ENCODE results near the gene ZDHHC14.
A peak's percentile ranks its signal among the peaks of the same experiment; 100 is the strongest.

Gene ZDHHC14

GRCh38 chr6:157420497-157420896, 39.5 kb downstream of the ZDHHC14 start:
- H2BK15ac ChIP-seq (replicated peaks; ENCODE audit: low read depth): no peak overlapping the region
- H3K18ac ChIP-seq (ENCODE audit: low read length): no peak overlapping the region
- H3K4me3 ChIP-seq (ENCODE audit: low read length): no peak overlapping the region
- no peaks in the 10 kb centered on the region for H3K36me3 ChIP-seq (ENCODE audit: control insufficient read depth, insufficient read depth, low read length)
- H3K9ac ChIP-seq (ENCODE audit: low read length): no peak overlapping the region
- no CpG with 5 or more reads among the region's 8 CpGs for WGBS (ENCODE audit: extremely low coverage, insufficient coverage, low lambda C conversion rate)
- H3K79me1 ChIP-seq (ENCODE audit: low read length): no peaks in the 10 kb centered on the region
- no peak overlapping the region for H4K8ac ChIP-seq (ENCODE audit: low read depth, low read length)
- no peak overlapping the region for H3K4ac ChIP-seq (ENCODE audit: low read depth, low read length)
- H2BK5ac ChIP-seq (ENCODE audit: low read length): no peak overlapping the region
- no peak overlapping the region for H3K23ac ChIP-seq (ENCODE audit: low read length)
- no peak overlapping the region for H3K4me2 ChIP-seq (ENCODE audit: low read length)
- H4K5ac ChIP-seq (ENCODE audit: low read length): no peak overlapping the region
- no peak overlapping the region for H3K27ac ChIP-seq (ENCODE audit: low read depth, low read length)
- H3K27me3 ChIP-seq (ENCODE audit: insufficient read depth, low read length, poor library complexity): no peaks in the 10 kb centered on the region
- no peak overlapping the region for H2BK120ac ChIP-seq (ENCODE audit: low read depth, low read length)
- no peaks in the 10 kb centered on the region for H3K79me2 ChIP-seq (ENCODE audit: control insufficient read depth, insufficient read depth, low read length)
- no peaks in the 10 kb centered on the region for H3K4me1 ChIP-seq (ENCODE audit: control insufficient read depth, low read depth, low read length)
- DNase-seq: no peak
- H2AK5ac ChIP-seq (ENCODE audit: low read length): no peak overlapping the region
- H3K56ac ChIP-seq (ENCODE audit: low read length): no peak overlapping the region

DNA sequence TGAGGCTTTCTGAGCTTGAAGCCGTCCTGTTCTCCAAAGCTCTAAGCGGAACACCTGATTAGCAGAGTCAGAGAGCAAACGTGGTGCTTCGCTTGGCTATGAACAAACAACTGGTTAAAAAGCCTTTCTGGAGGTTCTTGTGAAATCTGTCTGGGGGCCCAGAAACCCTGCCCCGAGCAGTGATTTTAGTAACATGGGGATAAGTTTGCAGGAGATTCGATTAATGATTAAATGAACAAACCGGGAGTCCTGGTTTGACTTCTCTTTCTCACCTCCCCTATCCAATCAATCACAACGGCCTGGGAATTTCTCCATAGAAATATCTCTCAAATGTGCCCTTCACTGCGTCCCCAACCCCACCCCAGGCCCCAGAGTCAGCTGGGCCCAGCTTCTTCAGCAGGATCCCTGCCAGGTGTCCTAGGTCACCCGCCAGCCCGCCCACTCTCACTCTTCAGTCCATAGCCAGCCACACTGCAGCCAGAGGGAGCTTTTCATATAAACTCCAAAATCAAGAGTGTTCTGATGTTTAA, 43.6 kb downstream of the ZDHHC14 start:
- H2BK5ac ChIP-seq (ENCODE audit: low read length): no peak overlapping the region
- no peak overlapping the region for H3K56ac ChIP-seq (ENCODE audit: low read length)
- no peaks in the 10 kb centered on the region for H3K79me1 ChIP-seq (ENCODE audit: low read length)
- no peak overlapping the region for H3K4me2 ChIP-seq (ENCODE audit: low read length)
- no CpG with 5 or more reads among the region's 11 CpGs for WGBS (ENCODE audit: extremely low coverage, insufficient coverage, low lambda C conversion rate)
- H3K36me3 ChIP-seq (ENCODE audit: control insufficient read depth, insufficient read depth, low read length): no peaks in the 10 kb centered on the region
- H4K8ac ChIP-seq (ENCODE audit: low read depth, low read length): no peak overlapping the region
- no peak overlapping the region for H3K4ac ChIP-seq (ENCODE audit: low read depth, low read length)
- DNase-seq: no peak
- H2BK15ac ChIP-seq (replicated peaks; ENCODE audit: low read depth): no peak overlapping the region
- H3K18ac ChIP-seq (ENCODE audit: low read length): no peak overlapping the region
- no peaks in the 10 kb centered on the region for H3K4me1 ChIP-seq (ENCODE audit: control insufficient read depth, low read depth, low read length)
- no peaks in the 10 kb centered on the region for H3K79me2 ChIP-seq (ENCODE audit: control insufficient read depth, insufficient read depth, low read length)
- no peak overlapping the region for H2BK120ac ChIP-seq (ENCODE audit: low read depth, low read length)
- H3K4me3 ChIP-seq (ENCODE audit: low read length): no peak overlapping the region
- H3K27me3 ChIP-seq (ENCODE audit: insufficient read depth, low read length, poor library complexity): no peaks in the 10 kb centered on the region
- H2AK5ac ChIP-seq (ENCODE audit: low read length): no peak overlapping the region
- no peak overlapping the region for H3K9ac ChIP-seq (ENCODE audit: low read length)
- H3K27ac ChIP-seq (ENCODE audit: low read depth, low read length): no peak overlapping the region
- H3K23ac ChIP-seq (ENCODE audit: low read length): no peak overlapping the region
- H4K5ac ChIP-seq (ENCODE audit: low read length): no peak overlapping the region

- no peak overlapping the region for H4K8ac ChIP-seq (ENCODE audit: low read depth, low read length)
- no peak for DNase-seq
- no peak overlapping the region for H2BK5ac ChIP-seq (ENCODE audit: low read length)
- no peak overlapping the region for H2BK15ac ChIP-seq (replicated peaks; ENCODE audit: low read depth)
- H3K56ac ChIP-seq (ENCODE audit: low read length): no peak overlapping the region
- H3K23ac ChIP-seq (ENCODE audit: low read length): no peak overlapping the region
- H3K9ac ChIP-seq (ENCODE audit: low read length): no peak overlapping the region
- no peak overlapping the region for H3K4me2 ChIP-seq (ENCODE audit: low read length)
- no peaks in the 10 kb centered on the region for H3K4me1 ChIP-seq (ENCODE audit: control insufficient read depth, low read depth, low read length)
- no peaks in the 10 kb centered on the region for H3K79me1 ChIP-seq (ENCODE audit: low read length)
- no peak overlapping the region for H3K4ac ChIP-seq (ENCODE audit: low read depth, low read length)
- no peaks in the 10 kb centered on the region for H3K27me3 ChIP-seq (ENCODE audit: insufficient read depth, low read length, poor library complexity)
- WGBS (ENCODE audit: extremely low coverage, insufficient coverage, low lambda C conversion rate): no CpG with 5 or more reads among the region's 7 CpGs
- H2AK5ac ChIP-seq (ENCODE audit: low read length): no peak overlapping the region
- H3K79me2 ChIP-seq (ENCODE audit: control insufficient read depth, insufficient read depth, low read length): no peaks in the 10 kb centered on the region
- H3K4me3 ChIP-seq (ENCODE audit: low read length): no peak overlapping the region
- no peak overlapping the region for H3K18ac ChIP-seq (ENCODE audit: low read length)
- no peak overlapping the region for H4K5ac ChIP-seq (ENCODE audit: low read length)
- no peaks in the 10 kb centered on the region for H3K36me3 ChIP-seq (ENCODE audit: control insufficient read depth, insufficient read depth, low read length)
- no peak overlapping the region for H2BK120ac ChIP-seq (ENCODE audit: low read depth, low read length)
- no peak overlapping the region for H3K27ac ChIP-seq (ENCODE audit: low read depth, low read length)
Observed at GRCh38 chr6:157427969-157428368, 47.0 kb downstream of the ZDHHC14 start.

- Histone ChIP-seq H2BK15ac (replicated peaks; ENCODE audit: low read depth) (no peak overlapping the region), H3K79me1 (ENCODE audit: low read length) (no peaks in the 10 kb centered on the region), H3K36me3 (ENCODE audit: control insufficient read depth, insufficient read depth, low read length) (no peaks in the 10 kb centered on the region), H3K4me2 (ENCODE audit: low read length) (no peak overlapping the region), H4K8ac (ENCODE audit: low read depth, low read length) (no peak overlapping the region), H2BK5ac (ENCODE audit: low read length) (no peak overlapping the region), H3K4ac (ENCODE audit: low read depth, low read length) (no peak overlapping the region), H3K27ac (ENCODE audit: low read depth, low read length) (no peak overlapping the region), H3K23ac (ENCODE audit: low read length) (no peak overlapping the region), H2BK120ac (ENCODE audit: low read depth, low read length) (no peak overlapping the region), H4K5ac (ENCODE audit: low read length) (no peak overlapping the region), H3K4me1 (ENCODE audit: control insufficient read depth, low read depth, low read length) (no peaks in the 10 kb centered on the region), H3K4me3 (ENCODE audit: low read length) (no peak overlapping the region), H3K27me3 (ENCODE audit: insufficient read depth, low read length, poor library complexity) (no peaks in the 10 kb centered on the region), H3K56ac (ENCODE audit: low read length) (no peak overlapping the region), H2AK5ac (ENCODE audit: low read length) (no peak overlapping the region), H3K9ac (ENCODE audit: low read length) (no peak overlapping the region), H3K18ac (ENCODE audit: low read length) (no peak overlapping the region), H3K79me2 (ENCODE audit: control insufficient read depth, insufficient read depth, low read length) (no peaks in the 10 kb centered on the region)
- WGBS (ENCODE audit: extremely low coverage, insufficient coverage, low lambda C conversion rate): no CpG with 5 or more reads among the region's 21 CpGs
- DNase-seq: peak; percentile 79
Observed at GRCh38 chr6:157428427-157429202, 47.6 kb downstream of the ZDHHC14 start.

DNA sequence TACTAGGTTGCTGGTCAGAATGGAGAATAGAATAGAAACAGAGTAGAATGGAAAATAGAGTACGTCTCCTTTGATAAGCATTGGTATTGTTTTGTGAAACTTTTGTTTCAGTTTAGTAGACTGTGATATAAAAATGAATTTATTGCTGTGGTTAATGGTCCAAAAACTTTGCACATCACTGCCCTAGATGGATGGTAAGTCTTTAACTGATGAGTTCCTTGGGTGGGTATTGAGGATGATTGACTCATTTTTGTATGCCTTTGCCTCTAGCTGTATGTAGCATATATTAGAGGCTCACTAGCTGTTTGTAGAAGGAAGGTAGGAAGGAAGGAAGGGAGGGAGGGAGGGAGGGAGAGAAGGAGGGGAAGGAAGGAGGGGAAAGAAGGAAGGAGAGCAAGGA, 48.3 kb downstream of the ZDHHC14 start:
- Histone ChIP-seq H2BK15ac (replicated peaks; ENCODE audit: low read depth) (no peak overlapping the region), H3K56ac (ENCODE audit: low read length) (no peak overlapping the region), H4K5ac (ENCODE audit: low read length) (no peak overlapping the region), H2AK5ac (ENCODE audit: low read length) (no peak overlapping the region), H3K79me1 (ENCODE audit: low read length) (no peaks in the 10 kb centered on the region), H3K4me2 (ENCODE audit: low read length) (no peak overlapping the region), H3K27me3 (ENCODE audit: insufficient read depth, low read length, poor library complexity) (no peaks in the 10 kb centered on the region), H4K8ac (ENCODE audit: low read depth, low read length) (no peak overlapping the region), H2BK5ac (ENCODE audit: low read length) (no peak overlapping the region), H3K4me1 (ENCODE audit: control insufficient read depth, low read depth, low read length) (no peaks in the 10 kb centered on the region), H3K4ac (ENCODE audit: low read depth, low read length) (no peak overlapping the region), H3K9ac (ENCODE audit: low read length) (no peak overlapping the region), H3K27ac (ENCODE audit: low read depth, low read length) (no peak overlapping the region), H2BK120ac (ENCODE audit: low read depth, low read length) (no peak overlapping the region), H3K36me3 (ENCODE audit: control insufficient read depth, insufficient read depth, low read length) (no peaks in the 10 kb centered on the region), H3K79me2 (ENCODE audit: control insufficient read depth, insufficient read depth, low read length) (no peaks in the 10 kb centered on the region), H3K18ac (ENCODE audit: low read length) (no peak overlapping the region), H3K23ac (ENCODE audit: low read length) (no peak overlapping the region), H3K4me3 (ENCODE audit: low read length) (no peak overlapping the region)
- no CpG with 5 or more reads among the region's 1 CpG for WGBS (ENCODE audit: extremely low coverage, insufficient coverage, low lambda C conversion rate)
- no peak for DNase-seq

GRCh38 chr6:157430834-157431233, 49.8 kb downstream of the ZDHHC14 start:
- no peak overlapping the region for H2BK120ac ChIP-seq (ENCODE audit: low read depth, low read length)
- H3K27me3 ChIP-seq (ENCODE audit: insufficient read depth, low read length, poor library complexity): no peaks in the 10 kb centered on the region
- no peak overlapping the region for H2AK5ac ChIP-seq (ENCODE audit: low read length)
- H3K23ac ChIP-seq (ENCODE audit: low read length): no peak overlapping the region
- DNase-seq: no peak
- no CpG with 5 or more reads among the region's 3 CpGs for WGBS (ENCODE audit: extremely low coverage, insufficient coverage, low lambda C conversion rate)
- H3K27ac ChIP-seq (ENCODE audit: low read depth, low read length): no peak overlapping the region
- H3K4me3 ChIP-seq (ENCODE audit: low read length): no peak overlapping the region
- H2BK15ac ChIP-seq (replicated peaks; ENCODE audit: low read depth): no peak overlapping the region
- H3K4me2 ChIP-seq (ENCODE audit: low read length): no peak overlapping the region
- no peaks in the 10 kb centered on the region for H3K79me2 ChIP-seq (ENCODE audit: control insufficient read depth, insufficient read depth, low read length)
- H3K79me1 ChIP-seq (ENCODE audit: low read length): no peaks in the 10 kb centered on the region
- H3K4ac ChIP-seq (ENCODE audit: low read depth, low read length): no peak overlapping the region
- H3K9ac ChIP-seq (ENCODE audit: low read length): no peak overlapping the region
- no peak overlapping the region for H4K5ac ChIP-seq (ENCODE audit: low read length)
- no peaks in the 10 kb centered on the region for H3K36me3 ChIP-seq (ENCODE audit: control insufficient read depth, insufficient read depth, low read length)
- no peak overlapping the region for H3K18ac ChIP-seq (ENCODE audit: low read length)
- no peak overlapping the region for H4K8ac ChIP-seq (ENCODE audit: low read depth, low read length)
- no peak overlapping the region for H3K56ac ChIP-seq (ENCODE audit: low read length)
- no peak overlapping the region for H2BK5ac ChIP-seq (ENCODE audit: low read length)
- no peaks in the 10 kb centered on the region for H3K4me1 ChIP-seq (ENCODE audit: control insufficient read depth, low read depth, low read length)

All from mesendoderm (in vitro differentiated cells).